Uterus (tissue), 2 donors: Measurements from ENCODE around the gene GID4.

Source experiments
- POLR2A ChIP-seq, 2 donors: fragments of 450-650 bp; IDR thresholded peaks; one replicate each; pipeline ENCODE4 v1.6.1; 2016; ENCODE audit warnings: antibody characterized with exemption in 2 of 2, mild to moderate bottlenecking in 1 of 2, moderate library complexity in 1 of 2
- TF ChIP-seq, protein P1 (sequence below), 4 experiments: fragments of 200-600 bp in 2 of 4; fragments of 450-650 bp in 2 of 4; sonication (generic) in 2 of 4; IDR thresholded peaks; one replicate each; pipeline ENCODE4 v1.5.1; 2016 to 2019; ENCODE audit warnings: antibody characterized with exemption in 4 of 4, mild to moderate bottlenecking in 2 of 4, moderate library complexity in 1 of 4

DNA sequence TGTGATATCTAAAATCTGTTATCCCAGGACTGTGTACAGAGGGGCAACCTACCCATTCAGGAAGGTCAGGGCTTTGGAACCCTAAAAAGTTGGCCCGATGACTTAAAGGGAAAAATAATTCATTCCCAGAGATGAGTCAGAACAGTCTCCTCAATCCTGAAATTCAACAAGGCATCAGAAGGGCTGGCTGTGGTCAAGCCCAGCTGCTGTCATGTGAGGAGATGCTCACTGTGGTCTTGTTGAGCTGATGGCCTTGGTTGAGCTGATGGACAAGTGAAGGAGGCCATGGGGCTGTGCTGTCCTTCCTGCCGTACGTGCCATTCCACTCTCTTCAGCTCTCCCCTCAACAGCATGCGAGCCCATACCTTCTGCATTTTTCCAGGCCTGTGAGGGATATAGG is 27.7 kb downstream of the GID4 start:
- TF ChIP-seq, protein P1, sequence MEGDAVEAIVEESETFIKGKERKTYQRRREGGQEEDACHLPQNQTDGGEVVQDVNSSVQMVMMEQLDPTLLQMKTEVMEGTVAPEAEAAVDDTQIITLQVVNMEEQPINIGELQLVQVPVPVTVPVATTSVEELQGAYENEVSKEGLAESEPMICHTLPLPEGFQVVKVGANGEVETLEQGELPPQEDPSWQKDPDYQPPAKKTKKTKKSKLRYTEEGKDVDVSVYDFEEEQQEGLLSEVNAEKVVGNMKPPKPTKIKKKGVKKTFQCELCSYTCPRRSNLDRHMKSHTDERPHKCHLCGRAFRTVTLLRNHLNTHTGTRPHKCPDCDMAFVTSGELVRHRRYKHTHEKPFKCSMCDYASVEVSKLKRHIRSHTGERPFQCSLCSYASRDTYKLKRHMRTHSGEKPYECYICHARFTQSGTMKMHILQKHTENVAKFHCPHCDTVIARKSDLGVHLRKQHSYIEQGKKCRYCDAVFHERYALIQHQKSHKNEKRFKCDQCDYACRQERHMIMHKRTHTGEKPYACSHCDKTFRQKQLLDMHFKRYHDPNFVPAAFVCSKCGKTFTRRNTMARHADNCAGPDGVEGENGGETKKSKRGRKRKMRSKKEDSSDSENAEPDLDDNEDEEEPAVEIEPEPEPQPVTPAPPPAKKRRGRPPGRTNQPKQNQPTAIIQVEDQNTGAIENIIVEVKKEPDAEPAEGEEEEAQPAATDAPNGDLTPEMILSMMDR (IDR thresholded peaks at IDR 0.05) = no peak
- no peak for TF ChIP-seq POLR2A (IDR thresholded peaks at IDR 0.05)
